ENCODE measurements around the gene VSIG10L. TPM values are rescaled to one million over a fixed set of nuclear protein-coding genes. Genes with fewer than 3 reads are reported as not detected.

VSIG10L gene
- total RNA-seq, 1 donor from 2014 or later = 0.07 TPM

GRCh38 chr19:51365211-51365964, 23.4 kb upstream of the VSIG10L start:
- DNase-seq (ENCODE audit: low read depth, low spot score) = no peak

- DNase-seq (ENCODE audit: low read depth, low spot score) = no peak
These were observed 22.5 kb upstream of the VSIG10L start for GRCh38 chr19:51364200-51365106.

- no peak for DNase-seq (ENCODE audit: low read depth, low spot score)
These were observed 19.3 kb upstream of the VSIG10L start for GRCh38 chr19:51361239-51361638.

GRCh38 chr19:51359294-51359693, 17.4 kb upstream of the VSIG10L start:
- no peak for DNase-seq (ENCODE audit: low read depth, low spot score)

GRCh38 chr19:51357952-51358351, 16.0 kb upstream of the VSIG10L start:
- DNase-seq (ENCODE audit: low read depth, low spot score) = no peak

- no peak for DNase-seq (ENCODE audit: low read depth, low spot score)
These were observed 14.3 kb upstream of the VSIG10L start for GRCh38 chr19:51356159-51356801.

GRCh38 chr19:51354742-51355148, 12.8 kb upstream of the VSIG10L start:
- no peak for DNase-seq (ENCODE audit: low read depth, low spot score)

- DNase-seq (ENCODE audit: low read depth, low spot score) = no peak
These were observed 12.3 kb upstream of the VSIG10L start for GRCh38 chr19:51354103-51354741.

GRCh38 chr19:51352783-51353360, 10.9 kb upstream of the VSIG10L start:
- DNase-seq (ENCODE audit: low read depth, low spot score) = no peak

- DNase-seq (ENCODE audit: low read depth, low spot score) = no peak
These were observed 9.5 kb upstream of the VSIG10L start for GRCh38 chr19:51351266-51351990.

- DNase-seq (ENCODE audit: low read depth, low spot score) = no peak
These were observed 5.4 kb upstream of the VSIG10L start for GRCh38 chr19:51347209-51347928.

GRCh38 chr19:51346742-51347141, 4.8 kb upstream of the VSIG10L start:
- DNase-seq (ENCODE audit: low read depth, low spot score) = no peak

- no peak for DNase-seq (ENCODE audit: low read depth, low spot score)
These were observed 3.2 kb upstream of the VSIG10L start for GRCh38 chr19:51345076-51345620.

GRCh38 chr19:51342631-51343569, 961 bp upstream of the VSIG10L start:
- no peak for DNase-seq (ENCODE audit: low read depth, low spot score)

GRCh38 chr19:51341066-51341465, 873 bp downstream of the VSIG10L start:
- no peak for DNase-seq (ENCODE audit: low read depth, low spot score)

- peak; percentile 87 for DNase-seq (ENCODE audit: low read depth, low spot score)
These were observed 2.0 kb downstream of the VSIG10L start for GRCh38 chr19:51339687-51340656.

GRCh38 chr19:51339313-51339686, 2.6 kb downstream of the VSIG10L start:
- no peak for DNase-seq (ENCODE audit: low read depth, low spot score)

All from pulmonary artery endothelial cell (primary cell).